ENCODE measurements around the gene IGFALS.
A peak's percentile ranks its signal among the peaks of the same experiment; 100 is the strongest.

The IGFALS gene

GRCh38 chr16:1772908-1773702 lies 20.4 kb downstream of the IGFALS start, which contains the start of gene MRPS34:
Gene MRPS34, minus strand, starts transcription at chr16:1773134. Its CDS starts 15 bp downstream, at chr16:1773119.
- DNase-seq (ENCODE audit: low spot score in 2 of 2), result peak; percentile 72 to 91
- no peaks in the 10 kb centered on the region for H3K9me3 ChIP-seq
- H3K4me1 ChIP-seq, result peaks cover 6% of the 10 kb centered on the region; the same call in 1 of the 2 replicates
- peak within 1 kb of the TSS; percentile 86 for H3K4me3 ChIP-seq
- H3K36me3 ChIP-seq (replicated peaks), result peaks cover 57% of the 10 kb centered on the region
- no peaks in the 10 kb centered on the region for H3K27me3 ChIP-seq (ENCODE audit: low read depth)
- in situ Hi-C loops (cut with MboI; ENCODE audit: low sequenced_read_pairs), result loop anchor here (5.0 kb wide), 1 partner anchor 66 kb away; the partner anchor contains the start of gene MAPK8IP3

- Histone ChIP-seq H3K4me1 (peaks cover 6% of the 10 kb centered on the region; the same call in 1 of the 2 replicates), H3K4me3 (peak within 1 kb of the TSS; percentile 86), H3K36me3 (replicated peaks) (peaks cover 57% of the 10 kb centered on the region), H3K27me3 (ENCODE audit: low read depth) (no peaks in the 10 kb centered on the region), H3K9me3 (no peaks in the 10 kb centered on the region)
- in situ Hi-C loops (cut with MboI; ENCODE audit: low sequenced_read_pairs), result loop anchor here (5.0 kb wide), 1 partner anchor 65 kb away; the partner anchor contains the start of gene MAPK8IP3
- no peak for DNase-seq (ENCODE audit: low spot score in 2 of 2)
These were observed 21.1 kb downstream of the IGFALS start, which contains the start of gene EME2 for GRCh38 chr16:1772362-1772907. Gene EME2, plus strand, starts transcription at chr16:1772810. Its CDS starts 418 bp downstream, at chr16:1773228.

GRCh38 chr16:1771864-1772361 lies 21.6 kb downstream of the IGFALS start:
- in situ Hi-C loops (cut with MboI; ENCODE audit: low sequenced_read_pairs), result loop anchor here (5.0 kb wide), 1 partner anchor 65 kb away; the partner anchor contains the start of gene MAPK8IP3
- peaks cover 57% of the 10 kb centered on the region for H3K36me3 ChIP-seq (replicated peaks)

GRCh38 chr16:1771188-1771863 lies 22.2 kb downstream of the IGFALS start, which contains the start of gene NME3:
Gene NME3, minus strand, starts transcription at chr16:1771543. Its CDS starts 9 bp downstream, at chr16:1771534.
- Histone ChIP-seq H3K4me1 (peaks cover 6% of the 10 kb centered on the region; the same call in 1 of the 2 replicates), H3K4me3 (peak within 1 kb of the TSS; percentile 86), H3K27me3 (ENCODE audit: low read depth) (no peaks in the 10 kb centered on the region), H3K36me3 (replicated peaks) (peaks cover 59% of the 10 kb centered on the region), H3K9me3 (no peaks in the 10 kb centered on the region)
- in situ Hi-C loops (cut with MboI; ENCODE audit: low sequenced_read_pairs), result loop anchor here (5.0 kb wide), 1 partner anchor 64 kb away; the partner anchor contains the start of gene MAPK8IP3
- peak; percentile 38 to 87 for DNase-seq (ENCODE audit: low spot score in 2 of 2)

More at GRCh38 chr16:1771864-1772361, 21.6 kb downstream of the IGFALS start:
- Histone ChIP-seq H3K4me3 (peak overlapping the region; percentile 86), H3K27me3 (ENCODE audit: low read depth) (no peaks in the 10 kb centered on the region), H3K9me3 (no peaks in the 10 kb centered on the region), H3K4me1 (peaks cover 6% of the 10 kb centered on the region; the same call in 1 of the 2 replicates)
- no peak for DNase-seq (ENCODE audit: low spot score in 2 of 2)

GRCh38 chr16:1770328-1771187 lies 22.9 kb downstream of the IGFALS start:
- peaks cover 6% of the 10 kb centered on the region; the same call in 1 of the 2 replicates for H3K4me1 ChIP-seq
- no peaks in the 10 kb centered on the region for H3K27me3 ChIP-seq (ENCODE audit: low read depth)
- no peak for DNase-seq (ENCODE audit: low spot score in 2 of 2)
- H3K36me3 ChIP-seq (replicated peaks), result peaks cover 61% of the 10 kb centered on the region
- H3K9me3 ChIP-seq, result no peaks in the 10 kb centered on the region
- in situ Hi-C loops (cut with MboI; ENCODE audit: low sequenced_read_pairs), result loop anchor here (5.0 kb wide), 1 partner anchor 63 kb away; the partner anchor contains the start of gene MAPK8IP3
- H3K4me3 ChIP-seq, result peak overlapping the region; percentile 86

- H3K27me3 ChIP-seq (ENCODE audit: low read depth), result no peaks in the 10 kb centered on the region
- no peak overlapping the region for H3K4me3 ChIP-seq
- in situ Hi-C loops (cut with MboI; ENCODE audit: low sequenced_read_pairs), result loop anchor here (5.0 kb wide), 1 partner anchor 62 kb away; the partner anchor contains the start of gene MAPK8IP3
- no peaks in the 10 kb centered on the region for H3K9me3 ChIP-seq
- peaks cover 57% of the 10 kb centered on the region for H3K36me3 ChIP-seq (replicated peaks)
- DNase-seq (ENCODE audit: low spot score in 2 of 2), result no peak
- H3K4me1 ChIP-seq, result peaks cover 6% of the 10 kb centered on the region; the same call in 1 of the 2 replicates
These were observed 23.9 kb downstream of the IGFALS start for GRCh38 chr16:1769402-1770300.

- H3K36me3 ChIP-seq (replicated peaks), result peaks cover 65% of the 10 kb centered on the region
- in situ Hi-C loops (cut with MboI; ENCODE audit: low sequenced_read_pairs), result no loop called here
These were observed 24.6 kb downstream of the IGFALS start for GRCh38 chr16:1768767-1769401.

GRCh38 chr16:1768061-1768766 lies 25.3 kb downstream of the IGFALS start:
- DNase-seq (ENCODE audit: low spot score in 2 of 2), result no peak
- Histone ChIP-seq H3K4me1 (0 out of 2 replicates have a peak, but pooled peaks cover 3% of the 10 kb centered on the region), H3K4me3 (no peak overlapping the region), H3K9me3 (no peaks in the 10 kb centered on the region), H3K36me3 (replicated peaks) (peaks cover 65% of the 10 kb centered on the region), H3K27me3 (ENCODE audit: low read depth) (no peaks in the 10 kb centered on the region)
- in situ Hi-C loops (cut with MboI; ENCODE audit: low sequenced_read_pairs), result no loop called here

More at GRCh38 chr16:1768767-1769401, 24.6 kb downstream of the IGFALS start:
- H3K4me1 ChIP-seq, result 0 out of 2 replicates have a peak, but pooled peaks cover 3% of the 10 kb centered on the region
- no peak for DNase-seq (ENCODE audit: low spot score in 2 of 2)
- no peak overlapping the region for H3K4me3 ChIP-seq
- no peaks in the 10 kb centered on the region for H3K9me3 ChIP-seq
- H3K27me3 ChIP-seq (ENCODE audit: low read depth), result no peaks in the 10 kb centered on the region

- H3K27me3 ChIP-seq (ENCODE audit: low read depth), result no peaks in the 10 kb centered on the region
- no peak for DNase-seq (ENCODE audit: low spot score in 2 of 2)
- H3K36me3 ChIP-seq (replicated peaks), result peaks cover 65% of the 10 kb centered on the region
- H3K4me1 ChIP-seq, result 0 out of 2 replicates have a peak, but pooled peaks cover 3% of the 10 kb centered on the region
- in situ Hi-C loops (cut with MboI; ENCODE audit: low sequenced_read_pairs), result no loop called here
- H3K9me3 ChIP-seq, result no peaks in the 10 kb centered on the region
- H3K4me3 ChIP-seq, result no peak overlapping the region
These were observed 26.1 kb downstream of the IGFALS start for GRCh38 chr16:1767116-1767994.

- in situ Hi-C loops (cut with MboI; ENCODE audit: low sequenced_read_pairs), result no loop called here
- Histone ChIP-seq H3K36me3 (replicated peaks) (peaks cover 59% of the 10 kb centered on the region), H3K4me1 (0 out of 2 replicates have a peak, but pooled peaks cover 3% of the 10 kb centered on the region)
These were observed 26.8 kb downstream of the IGFALS start for GRCh38 chr16:1766701-1767100.

More at GRCh38 chr16:1766701-1767100, 26.8 kb downstream of the IGFALS start:
- Histone ChIP-seq H3K9me3 (no peaks in the 10 kb centered on the region), H3K4me3 (no peak overlapping the region), H3K27me3 (ENCODE audit: low read depth) (no peaks in the 10 kb centered on the region)
- DNase-seq (ENCODE audit: low spot score in 2 of 2), result no peak
